VCaP (cell line): ENCODE results near the gene SULT4A1.

Source experiments
- H3K27ac ChIP-seq: fragments of 450-650 bp; 2 replicates; pipeline ENCODE4 v1.5.1; 2017
- TF ChIP-seq, protein P1 (sequence below): fragments of 450-650 bp; conservative IDR thresholded peaks from 2 replicates; pipeline ENCODE4 v1.5.1; 2017; ENCODE audit warnings: mild to moderate bottlenecking, moderate library complexity

The SULT4A1 gene

DNA sequence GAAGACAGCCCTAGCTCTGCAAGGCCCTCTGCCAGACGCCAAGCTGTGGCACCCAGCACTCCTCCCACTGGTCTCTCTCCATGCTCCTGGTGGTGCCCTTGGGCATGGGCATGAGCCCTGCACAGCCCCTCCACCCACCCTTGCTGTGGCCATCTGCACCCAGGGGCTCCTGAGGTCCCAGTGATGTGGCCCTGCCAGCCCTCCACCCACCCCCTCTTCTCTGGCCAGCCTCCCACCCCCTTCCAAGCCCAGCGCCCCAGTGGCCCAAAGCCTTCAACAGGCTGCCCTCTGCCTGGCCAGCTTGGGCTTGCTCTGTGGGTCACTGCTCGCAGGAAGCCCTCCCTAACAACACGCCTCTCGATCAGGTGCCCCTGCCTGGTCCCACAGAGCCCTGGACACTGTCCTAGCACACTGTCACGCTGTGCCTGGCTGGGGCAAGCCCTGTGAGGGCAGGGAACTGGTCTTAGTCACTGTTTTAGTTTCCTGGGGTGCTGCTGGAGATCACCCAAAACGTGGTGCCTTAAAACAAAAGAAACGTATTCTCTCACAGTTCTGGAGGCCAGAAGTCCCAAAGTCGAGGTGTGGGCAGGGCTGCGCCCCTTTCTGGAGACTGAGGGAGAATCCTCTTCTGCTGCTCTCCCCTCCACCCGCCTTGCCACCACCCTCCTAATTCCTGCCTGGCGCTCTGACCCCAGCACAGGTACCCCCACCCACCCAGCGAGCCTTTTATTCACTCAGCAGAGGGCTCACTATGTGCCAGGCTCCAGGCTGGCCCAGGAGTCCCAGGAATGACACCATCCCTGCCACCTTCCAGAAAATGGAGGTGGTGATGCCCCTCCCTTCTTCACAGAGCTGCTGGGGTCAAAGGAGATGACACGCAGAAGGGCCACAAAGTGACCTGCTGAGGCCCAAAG, 14.7 kb downstream of the SULT4A1 start:
- TF ChIP-seq, protein P1, sequence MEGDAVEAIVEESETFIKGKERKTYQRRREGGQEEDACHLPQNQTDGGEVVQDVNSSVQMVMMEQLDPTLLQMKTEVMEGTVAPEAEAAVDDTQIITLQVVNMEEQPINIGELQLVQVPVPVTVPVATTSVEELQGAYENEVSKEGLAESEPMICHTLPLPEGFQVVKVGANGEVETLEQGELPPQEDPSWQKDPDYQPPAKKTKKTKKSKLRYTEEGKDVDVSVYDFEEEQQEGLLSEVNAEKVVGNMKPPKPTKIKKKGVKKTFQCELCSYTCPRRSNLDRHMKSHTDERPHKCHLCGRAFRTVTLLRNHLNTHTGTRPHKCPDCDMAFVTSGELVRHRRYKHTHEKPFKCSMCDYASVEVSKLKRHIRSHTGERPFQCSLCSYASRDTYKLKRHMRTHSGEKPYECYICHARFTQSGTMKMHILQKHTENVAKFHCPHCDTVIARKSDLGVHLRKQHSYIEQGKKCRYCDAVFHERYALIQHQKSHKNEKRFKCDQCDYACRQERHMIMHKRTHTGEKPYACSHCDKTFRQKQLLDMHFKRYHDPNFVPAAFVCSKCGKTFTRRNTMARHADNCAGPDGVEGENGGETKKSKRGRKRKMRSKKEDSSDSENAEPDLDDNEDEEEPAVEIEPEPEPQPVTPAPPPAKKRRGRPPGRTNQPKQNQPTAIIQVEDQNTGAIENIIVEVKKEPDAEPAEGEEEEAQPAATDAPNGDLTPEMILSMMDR = no peak
- H3K27ac ChIP-seq = no peak overlapping the region

DNA sequence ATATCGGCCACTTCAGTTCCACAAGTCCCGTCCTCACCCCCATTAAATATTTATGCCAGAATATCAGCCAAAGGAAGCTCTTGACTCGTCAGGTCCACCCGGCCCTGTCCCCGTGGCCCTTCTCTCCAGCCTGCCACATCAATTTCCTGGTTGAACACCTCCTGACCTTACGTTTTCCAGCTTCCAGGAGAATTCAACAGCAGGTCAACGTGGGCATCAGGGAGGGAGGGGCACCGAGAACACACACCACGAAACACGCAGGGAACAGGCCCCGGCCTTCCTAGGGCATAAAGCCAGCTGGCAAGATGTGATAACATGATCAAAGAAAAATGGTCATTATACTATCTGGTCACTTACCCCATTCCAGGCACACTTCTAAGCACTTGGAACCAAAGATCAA, 15.3 kb downstream of the SULT4A1 start:
- no peak overlapping the region for H3K27ac ChIP-seq
- TF ChIP-seq, protein P1 = no peak

DNA sequence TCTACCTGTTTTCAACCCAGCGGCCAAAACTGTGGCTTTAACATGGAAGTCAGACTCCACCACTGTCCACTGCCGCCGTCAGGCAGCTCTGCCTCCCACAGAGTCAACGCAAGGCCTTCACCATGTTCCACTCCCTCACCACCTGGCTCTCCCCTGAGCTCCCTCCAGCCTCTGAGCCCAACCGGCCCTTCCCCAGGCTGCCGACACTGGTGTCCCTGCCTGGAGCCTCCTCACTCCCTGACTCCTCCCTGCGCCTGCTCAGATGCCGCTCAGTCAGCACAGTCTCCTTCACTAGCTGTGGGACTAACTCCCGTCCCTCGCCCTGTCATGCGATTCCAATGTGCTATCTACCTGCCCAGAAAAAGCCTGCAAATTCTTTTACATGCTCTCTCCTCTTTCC, 16.3 kb downstream of the SULT4A1 start:
- TF ChIP-seq, protein P1 = no peak
- H3K27ac ChIP-seq = no peak overlapping the region

DNA sequence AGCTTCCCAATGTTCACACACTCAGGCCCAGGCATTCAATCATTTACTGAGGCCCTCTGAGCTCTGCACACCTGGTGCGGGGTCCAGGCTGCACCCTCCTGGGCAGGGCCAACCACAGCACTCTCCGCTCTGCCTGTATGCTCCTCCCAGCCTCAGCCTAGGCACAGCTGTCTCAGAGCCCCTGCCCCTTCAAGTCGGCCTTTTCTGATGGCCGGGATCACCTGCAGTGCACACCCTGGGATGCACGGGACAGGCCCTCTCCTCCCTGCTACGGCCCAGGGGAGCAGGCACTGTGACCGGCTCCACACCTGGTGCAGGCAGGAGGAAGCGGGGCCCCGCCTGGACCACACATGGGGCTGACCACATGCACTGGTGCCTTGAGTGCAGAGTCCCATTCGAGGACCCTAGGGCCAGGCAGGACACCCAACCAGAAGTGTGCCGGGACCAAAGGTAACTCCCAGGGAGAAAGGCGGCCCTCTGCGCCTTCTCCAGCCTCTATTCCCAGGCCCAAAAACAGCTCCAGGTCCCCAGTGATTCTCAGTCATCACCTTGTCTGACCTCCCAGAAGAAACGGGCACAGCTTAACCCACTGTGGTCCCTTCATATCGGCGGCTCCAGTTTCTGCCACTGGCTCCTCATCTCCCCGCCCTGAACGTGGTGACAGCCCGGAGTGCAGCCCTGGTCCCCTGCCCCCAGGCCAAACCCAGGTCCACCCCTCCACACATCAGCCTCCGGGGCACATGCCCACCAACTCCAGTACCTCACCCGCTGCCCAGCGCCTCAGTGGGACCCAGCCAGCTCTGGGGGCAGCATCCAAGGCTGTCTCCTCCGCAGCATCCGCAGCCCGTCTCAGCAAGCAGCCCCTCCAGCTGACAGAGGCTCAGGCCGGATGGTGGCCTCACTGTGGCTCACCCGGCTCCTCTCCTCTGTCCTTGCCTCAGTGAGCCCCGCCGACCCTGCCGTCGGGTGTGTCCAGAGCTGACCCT, 17.5 kb downstream of the SULT4A1 start:
- TF ChIP-seq, protein P1 = no peak
- H3K27ac ChIP-seq = no peak overlapping the region

DNA sequence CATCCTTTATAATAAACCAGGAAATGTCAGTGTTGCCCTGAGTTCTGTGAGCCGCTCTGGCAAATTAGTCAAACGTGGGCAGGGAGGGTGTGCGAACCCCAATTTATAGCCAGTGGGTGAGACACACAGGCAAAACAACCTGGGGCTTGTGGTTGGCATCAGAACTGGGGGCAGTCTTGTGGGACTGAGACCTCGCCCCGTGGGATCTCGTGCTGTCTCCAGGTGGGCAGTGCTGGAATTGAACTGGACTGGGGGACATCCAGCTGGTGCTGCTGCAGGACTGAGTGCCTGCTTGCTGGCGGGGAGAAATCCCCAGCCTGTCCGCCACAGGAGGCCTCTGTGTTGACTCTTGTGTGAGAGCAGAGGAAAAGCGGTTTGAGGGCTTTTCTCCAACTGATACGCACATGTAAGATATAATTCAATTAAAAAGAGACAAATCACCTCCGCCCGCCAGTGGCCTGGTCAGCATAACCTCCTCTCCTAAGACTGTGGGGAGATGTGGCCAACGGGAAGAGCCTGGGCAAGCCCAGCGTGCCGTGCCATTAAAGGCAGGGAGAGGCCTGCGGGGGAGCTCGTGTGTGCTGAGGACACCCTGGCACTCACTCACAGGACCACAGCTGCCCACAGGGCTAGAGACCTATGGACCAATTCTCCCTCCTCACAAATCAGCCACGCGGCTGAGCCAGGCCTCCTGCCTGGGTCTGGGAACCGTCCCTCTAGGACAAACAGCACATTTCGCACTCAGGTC, 18.4 kb downstream of the SULT4A1 start:
- no peak overlapping the region for H3K27ac ChIP-seq
- TF ChIP-seq, protein P1 = no peak

DNA sequence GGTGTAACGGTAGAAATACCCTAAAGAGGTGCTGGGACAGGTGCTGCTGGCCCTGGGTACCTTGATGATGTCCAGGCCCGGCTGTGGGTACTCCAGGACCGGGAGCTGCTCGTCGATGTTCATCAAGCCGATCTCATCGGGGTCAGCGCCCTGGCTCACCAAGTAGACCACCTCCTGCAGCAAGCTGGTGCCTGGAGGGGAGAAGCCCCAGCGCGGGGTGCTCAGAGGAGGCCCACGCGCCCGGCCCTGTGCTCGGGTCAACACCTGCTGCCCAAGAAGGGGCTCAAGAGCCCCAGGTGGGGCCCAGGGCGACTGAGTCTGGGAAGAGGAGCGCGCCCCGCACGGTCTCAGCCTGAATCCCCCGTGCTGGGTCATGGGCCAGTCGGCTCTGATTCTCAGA, 20.6 kb downstream of the SULT4A1 start:
- TF ChIP-seq, protein P1 = no peak
- no peak overlapping the region for H3K27ac ChIP-seq
